OCI-LY1 (cell line): Measurements from ENCODE around the gene PARD3.

Experiments
- H2AFZ ChIP-seq: fragments of 200-600 bp; sonication (generic), shearing (Covaris generic); 2 replicates; pipeline ENCODE4 v1.6.0; 2014; ENCODE audit warnings: antibody characterized with exemption, mild to moderate bottlenecking, low read length
- H3F3A ChIP-seq: fragments of 200-600 bp; sonication (generic), shearing (Covaris generic); 2 replicates; pipeline ENCODE4 v1.6.0; 2014; ENCODE audit warnings: mild to moderate bottlenecking, antibody characterized with exemption, low read length, moderate library complexity; ENCODE audit not compliant: insufficient read depth
- H3K27ac ChIP-seq: fragments of 200-600 bp; sonication (generic); 2 replicates; pipeline ENCODE4 v1.5.1; 2014; ENCODE audit warnings: low read length, mixed run types, mild to moderate bottlenecking, low read depth; ENCODE audit not compliant: poor library complexity, severe bottlenecking
- H3K27me3 ChIP-seq: fragments of 200-600 bp; sonication (generic); 2 replicates; pipeline ENCODE4 v1.6.0; 2014; ENCODE audit warnings: antibody characterized with exemption, mild to moderate bottlenecking, low read length, moderate library complexity; ENCODE audit not compliant: insufficient read depth
- H3K36me3 ChIP-seq: fragments of 200-600 bp; sonication (generic); 2 replicates; pipeline ENCODE4 v1.6.1; 2014; ENCODE audit warnings: mild to moderate bottlenecking, antibody characterized with exemption, low read length, moderate library complexity, mixed read lengths; ENCODE audit not compliant: insufficient read depth
- H3K4me1 ChIP-seq: fragments of 200-600 bp; sonication (generic); 2 replicates; pipeline ENCODE4 v1.5.1; 2014; ENCODE audit warnings: mild to moderate bottlenecking, low read length, moderate library complexity; ENCODE audit not compliant: insufficient read depth, severe bottlenecking
- H3K4me2 ChIP-seq: fragments of 200-600 bp; sonication (generic), shearing (Covaris generic); 2 replicates; pipeline ENCODE4 v1.6.1; 2014; ENCODE audit warnings: low read length
- H3K4me3 ChIP-seq: fragments of 200-600 bp; sonication (generic); 2 replicates; pipeline ENCODE4 v1.5.1; 2014; ENCODE audit warnings: low read length, low read depth, mild to moderate bottlenecking, mixed read lengths; ENCODE audit not compliant: poor library complexity, severe bottlenecking
- H3K79me2 ChIP-seq: fragments of 200-600 bp; shearing (Covaris generic); 2 replicates; pipeline ENCODE4 v1.6.1; 2016; ENCODE audit warnings: mixed run types, low read length, mixed read lengths; ENCODE audit not compliant: insufficient read depth
- H3K9ac ChIP-seq: fragments of 200-600 bp; sonication (generic), shearing (Covaris generic); 2 replicates; pipeline ENCODE4 v1.6.1; 2014; ENCODE audit warnings: mild to moderate bottlenecking, low read length, mixed read lengths
- H3K9me2 ChIP-seq: fragments of 200-600 bp; sonication (generic), shearing (Covaris generic); 2 replicates; pipeline ENCODE4 v1.6.1; 2014; ENCODE audit warnings: low read depth, mild to moderate bottlenecking, low read length, mixed read lengths
- H3K9me3 ChIP-seq: fragments of 200-600 bp; shearing (Covaris generic); 2 replicates; pipeline ENCODE4 v1.6.1; 2014; ENCODE audit warnings: low read length, mixed read lengths
- H4K20me1 ChIP-seq: fragments of 200-600 bp; sonication (generic), shearing (Covaris generic); 2 replicates; pipeline ENCODE4 v1.6.0; 2016; ENCODE audit warnings: mild to moderate bottlenecking, low read length; ENCODE audit not compliant: insufficient read depth
- CTCF ChIP-seq: fragments of 200-600 bp; sonication (generic), shearing (Covaris generic); IDR thresholded peaks from 2 replicates; pipeline ENCODE4 v1.5.1; 2017; ENCODE audit warnings: mild to moderate bottlenecking, antibody characterized with exemption, low read length, moderate library complexity, mixed read lengths
- EZH2 ChIP-seq: fragments of 200-600 bp; sonication (generic), shearing (Covaris generic); IDR thresholded peaks from 2 replicates; pipeline ENCODE4 v1.8.0; 2017; ENCODE audit warnings: borderline replicate concordance, mixed run types, mild to moderate bottlenecking, antibody characterized with exemption, low read length, moderate library complexity, mixed read lengths

The PARD3 gene

GRCh38 chr10:34575882-34576281 lies 239.2 kb downstream of the PARD3 start:
- H4K20me1 ChIP-seq: no peaks in the 10 kb centered on the region

GRCh38 chr10:34574353-34574934 lies 240.7 kb downstream of the PARD3 start:
- Histone ChIP-seq H3K9me3 (no peaks in the 10 kb centered on the region), H3K27ac (no peak overlapping the region), H4K20me1 (no peaks in the 10 kb centered on the region), H3K27me3 (no peaks in the 10 kb centered on the region), H3K9ac (no peak overlapping the region), H3K9me2 (no peaks in the 10 kb centered on the region), H3F3A (no peaks in the 10 kb centered on the region), H2AFZ (no peak overlapping the region), H3K79me2 (no peaks in the 10 kb centered on the region), H3K4me1 (no peaks in the 10 kb centered on the region), H3K4me2 (no peak overlapping the region), H3K36me3 (no peaks in the 10 kb centered on the region), H3K4me3 (no peak overlapping the region)
- TF ChIP-seq EZH2: no peak
- no peak for TF ChIP-seq CTCF

More at GRCh38 chr10:34575882-34576281, 239.2 kb downstream of the PARD3 start:
- H2AFZ ChIP-seq: no peak overlapping the region
- H3K4me3 ChIP-seq: no peak overlapping the region
- no peaks in the 10 kb centered on the region for H3K36me3 ChIP-seq
- no peak overlapping the region for H3K9ac ChIP-seq
- H3K79me2 ChIP-seq: no peaks in the 10 kb centered on the region
- H3K27ac ChIP-seq: no peak overlapping the region
- H3K4me1 ChIP-seq: no peaks in the 10 kb centered on the region
- no peak overlapping the region for H3K4me2 ChIP-seq
- H3K27me3 ChIP-seq: no peaks in the 10 kb centered on the region
- no peaks in the 10 kb centered on the region for H3F3A ChIP-seq
- no peak for TF ChIP-seq EZH2
- no peak for TF ChIP-seq CTCF
- H3K9me3 ChIP-seq: no peaks in the 10 kb centered on the region
- H3K9me2 ChIP-seq: no peaks in the 10 kb centered on the region

GRCh38 chr10:34570887-34571286 lies 244.2 kb downstream of the PARD3 start:
- Histone ChIP-seq H3K9ac (no peak overlapping the region), H3K4me3 (no peak overlapping the region), H3K27me3 (no peaks in the 10 kb centered on the region), H3K79me2 (no peaks in the 10 kb centered on the region), H2AFZ (no peak overlapping the region), H3K9me3 (no peaks in the 10 kb centered on the region), H3K27ac (no peak overlapping the region), H3K4me1 (no peaks in the 10 kb centered on the region), H3F3A (no peaks in the 10 kb centered on the region), H3K9me2 (no peaks in the 10 kb centered on the region), H3K36me3 (no peaks in the 10 kb centered on the region), H4K20me1 (no peaks in the 10 kb centered on the region), H3K4me2 (no peak overlapping the region)
- TF ChIP-seq EZH2: no peak

- no peak overlapping the region for H3K27ac ChIP-seq
Observed at GRCh38 chr10:34567659-34568253, 247.3 kb downstream of the PARD3 start.

More at GRCh38 chr10:34567659-34568253, 247.3 kb downstream of the PARD3 start:
- Histone ChIP-seq H3F3A (no peaks in the 10 kb centered on the region), H3K27me3 (no peaks in the 10 kb centered on the region), H3K4me1 (no peaks in the 10 kb centered on the region), H3K4me3 (no peak overlapping the region), H3K9me3 (no peaks in the 10 kb centered on the region), H4K20me1 (no peaks in the 10 kb centered on the region), H3K4me2 (no peak overlapping the region), H3K9me2 (no peaks in the 10 kb centered on the region), H3K9ac (no peak overlapping the region), H2AFZ (no peak overlapping the region), H3K36me3 (no peaks in the 10 kb centered on the region), H3K79me2 (no peaks in the 10 kb centered on the region)
- TF ChIP-seq EZH2: no peak
- no peak for TF ChIP-seq CTCF
